ENCODE results near the gene ARHGAP4.
A peak's percentile ranks its signal among the peaks of the same experiment; 100 is the strongest.

Gene ARHGAP4

GRCh38 chrX:153956044-153956907 lies 30.2 kb upstream of the ARHGAP4 start:
- no peak overlapping the region for H3K4me3 ChIP-seq (ENCODE audit: low read depth, low read length)
- no peak for DNase-seq (ENCODE audit: low read depth)
- TF ChIP-seq CTCF (IDR thresholded peaks at IDR 0.05; ENCODE audit: low read depth, low read length, missing control alignments) = no peak
- in situ Hi-C loops (cut with HindIII; ENCODE audit: low sequenced_read_pairs) = no loop called here

GRCh38 chrX:153955228-153955732 lies 29.2 kb upstream of the ARHGAP4 start:
- no peak overlapping the region for H3K4me3 ChIP-seq (ENCODE audit: low read depth, low read length)
- DNase-seq (ENCODE audit: low read depth) = no peak
- in situ Hi-C loops (cut with HindIII; ENCODE audit: low sequenced_read_pairs) = no loop called here
- no peak for TF ChIP-seq CTCF (IDR thresholded peaks at IDR 0.05; ENCODE audit: low read depth, low read length, missing control alignments)

- H3K4me3 ChIP-seq (ENCODE audit: low read depth, low read length) = no peak overlapping the region
- TF ChIP-seq CTCF (IDR thresholded peaks at IDR 0.05; ENCODE audit: low read depth, low read length, missing control alignments) = no peak
- in situ Hi-C loops (cut with HindIII; ENCODE audit: low sequenced_read_pairs) = no loop called here
- no peak for DNase-seq (ENCODE audit: low read depth)
Observed at GRCh38 chrX:153954558-153955227, 28.6 kb upstream of the ARHGAP4 start.

GRCh38 chrX:153953892-153954557 lies 28.0 kb upstream of the ARHGAP4 start:
- in situ Hi-C loops (cut with HindIII; ENCODE audit: low sequenced_read_pairs) = no loop called here
- TF ChIP-seq CTCF (IDR thresholded peaks at IDR 0.05; ENCODE audit: low read depth, low read length, missing control alignments) = no peak
- no peak overlapping the region for H3K4me3 ChIP-seq (ENCODE audit: low read depth, low read length)
- DNase-seq (ENCODE audit: low read depth) = no peak

- DNase-seq (ENCODE audit: low read depth) = peak; percentile 27
- H3K4me3 ChIP-seq (ENCODE audit: low read depth, low read length) = no peak overlapping the region
- in situ Hi-C loops (cut with HindIII; ENCODE audit: low sequenced_read_pairs) = no loop called here
- TF ChIP-seq CTCF (IDR thresholded peaks at IDR 0.05; ENCODE audit: low read depth, low read length, missing control alignments) = peak; percentile 95
Observed at GRCh38 chrX:153953342-153953830, 27.3 kb upstream of the ARHGAP4 start.

GRCh38 chrX:153952373-153953026 lies 26.4 kb upstream of the ARHGAP4 start:
- TF ChIP-seq CTCF (IDR thresholded peaks at IDR 0.05; ENCODE audit: low read depth, low read length, missing control alignments) = no peak
- in situ Hi-C loops (cut with HindIII; ENCODE audit: low sequenced_read_pairs) = no loop called here
- DNase-seq (ENCODE audit: low read depth) = no peak
- no peak overlapping the region for H3K4me3 ChIP-seq (ENCODE audit: low read depth, low read length)
